Lower leg skin (tissue), 4 donors: ENCODE measurements around the gene CARD16. TPM values are rescaled to one million over a fixed set of nuclear protein-coding genes. Genes with fewer than 3 reads are reported as not detected.

Experiments used
- total RNA-seq, 4 donors: library from RNA; depleted of rRNA; stranded (reverse); fragments of >200 nt; gene quantifications; one replicate each; pipeline ENCODE4 v1.1.0, GENCODE V29; 2016

CARD16 gene
- total RNA-seq, 4 donors from 2014 or later: 3.8 to 9.0 (median 4.4) TPM

Other genes with a start within 250 kb of the CARD16 start
- gene CASP12, start 146.9 kb downstream of the CARD16 start, total RNA-seq: 1 to 10 TPM in 1 of 4 donors, under 1 TPM in 2, not detected in 1; 0.64 to 1.1 (median 0.84) TPM
- 100 to 1,000 TPM in 3 of 4 donors, 10 to 100 TPM in 1; 86.3 to 124 (median 110) TPM for gene CASP4, start 76.8 kb downstream of the CARD16 start, total RNA-seq
- gene CASP5, start 22.2 kb downstream of the CARD16 start, total RNA-seq: under 1 TPM in 1 of 4 donors, not detected in 3; 0.21 TPM
- gene CASP1, start 10.2 kb downstream of the CARD16 start, total RNA-seq: 10 to 100 TPM; 17.8 to 31.6 (median 22.5) TPM
- gene CARD18, start 94.4 kb upstream of the CARD16 start, total RNA-seq: 10 to 100 TPM in 3 of 4 donors, 1 to 10 TPM in 1; 4.6 to 13.9 (median 13.1) TPM